GM11168 (cell line): Measurements from ENCODE around the gene ATXN7.

ENCODE experiments used
- in situ Hi-C: fragments of 300-500 bp; cut with MboI; formaldehyde crosslinking; loops from one replicate; pipeline ENCODE4 v1.12.0; 2022; ENCODE audit warnings: low sequenced_read_pairs; ENCODE audit not compliant: unreplicated experiment

Gene ATXN7

DNA sequence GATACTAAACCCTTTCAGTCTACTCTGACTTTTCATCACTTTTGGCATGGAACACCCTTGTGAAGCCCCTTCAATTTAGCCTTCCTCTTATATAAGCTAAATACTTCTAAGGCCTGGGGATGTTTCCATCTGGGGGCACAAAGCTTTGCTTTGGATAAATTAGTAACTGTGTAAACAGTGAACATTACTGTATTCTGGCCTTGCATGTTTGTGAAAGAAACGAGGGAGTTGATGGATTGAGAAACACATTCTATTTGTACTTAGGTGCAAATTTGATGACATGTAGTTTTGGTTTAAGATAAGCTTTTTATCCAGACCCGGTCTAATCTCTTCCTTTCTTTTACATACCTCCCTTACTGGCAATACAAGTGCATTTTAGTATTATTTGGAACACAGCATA, 139.9 kb downstream of the ATXN7 start:
- in situ Hi-C loops, result no loop called here

GRCh38 chr3:64008017-64008416, 144.3 kb downstream of the ATXN7 start:
- in situ Hi-C loops, result no loop called here

DNA sequence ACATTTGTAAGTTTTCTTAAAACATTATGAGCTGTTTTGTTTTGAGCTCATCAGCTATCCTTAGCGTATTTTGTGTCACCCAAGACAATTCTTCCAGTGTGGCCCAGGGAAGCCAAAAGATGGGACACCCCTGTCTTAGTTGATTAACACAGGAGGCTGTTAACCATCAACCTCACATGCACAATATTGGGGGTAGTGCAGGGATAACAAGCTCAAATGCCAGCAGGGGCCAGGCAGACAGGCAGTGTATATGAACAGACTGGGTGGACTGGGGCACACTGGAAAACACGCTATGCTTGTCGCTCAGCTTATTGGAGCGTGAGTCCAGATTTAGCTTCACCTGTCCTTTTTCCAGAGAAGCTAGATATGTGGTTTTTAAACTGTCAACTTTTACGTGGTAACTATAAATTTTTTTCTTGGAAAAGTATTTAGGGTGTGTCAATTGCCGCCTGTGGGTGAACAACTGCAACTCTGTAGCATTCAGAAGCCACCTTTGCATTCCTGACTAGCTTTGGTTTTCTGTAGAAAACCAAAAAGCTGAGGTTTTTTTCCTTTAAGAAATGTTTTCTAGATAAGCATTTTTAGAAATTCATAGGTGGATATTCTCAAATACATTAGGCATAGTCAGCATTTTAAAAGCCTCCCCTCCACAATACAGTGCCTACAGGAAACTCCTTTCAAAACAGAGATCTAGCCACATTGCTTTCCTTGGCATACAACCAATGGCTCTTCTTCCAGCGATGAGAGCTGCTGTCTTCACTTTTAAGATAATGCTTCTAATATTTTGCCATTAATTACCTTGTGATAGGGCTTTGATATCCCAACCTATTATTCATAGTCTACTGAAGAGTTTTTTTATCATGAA, 145.1 kb downstream of the ATXN7 start:
- in situ Hi-C loops, result no loop called here

DNA sequence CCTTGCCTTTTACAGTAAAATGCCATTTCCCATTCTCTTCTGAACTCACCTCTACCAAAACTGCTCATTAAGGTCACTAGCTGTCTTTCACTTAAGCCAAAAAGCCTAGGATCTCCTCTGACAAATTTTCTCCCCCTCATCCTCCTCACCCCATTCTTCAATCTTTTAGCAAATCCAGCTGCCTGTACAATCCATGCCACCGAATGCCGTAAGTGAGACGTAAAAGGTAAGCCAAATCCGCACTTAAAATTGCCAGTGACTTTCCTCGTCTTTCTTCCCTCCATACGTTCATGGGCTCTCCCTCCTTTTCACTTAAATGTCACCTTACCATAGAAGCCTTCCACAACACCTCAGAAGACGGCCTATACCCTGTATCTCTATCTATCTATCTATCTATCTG, 145.9 kb downstream of the ATXN7 start:
- in situ Hi-C loops, result no loop called here

DNA sequence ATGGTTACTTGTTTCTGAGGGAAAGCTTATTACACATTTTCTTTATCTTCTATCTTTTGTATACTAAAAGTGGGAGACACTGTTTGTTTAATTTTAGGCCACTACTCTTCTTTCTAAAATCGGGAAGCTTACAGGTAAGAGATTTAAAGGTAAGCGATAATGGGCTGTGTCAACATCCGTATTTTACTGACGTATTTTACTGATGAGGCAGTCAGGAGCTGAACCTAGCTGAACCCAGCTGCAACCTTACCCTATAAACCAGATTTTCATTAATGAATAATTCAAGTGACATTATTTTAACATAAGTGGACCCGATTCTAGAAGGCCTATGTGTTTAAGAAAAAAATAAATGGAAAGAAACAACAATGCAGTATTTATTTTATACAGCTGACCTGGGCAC, 146.5 kb downstream of the ATXN7 start:
- in situ Hi-C loops, result no loop called here

DNA sequence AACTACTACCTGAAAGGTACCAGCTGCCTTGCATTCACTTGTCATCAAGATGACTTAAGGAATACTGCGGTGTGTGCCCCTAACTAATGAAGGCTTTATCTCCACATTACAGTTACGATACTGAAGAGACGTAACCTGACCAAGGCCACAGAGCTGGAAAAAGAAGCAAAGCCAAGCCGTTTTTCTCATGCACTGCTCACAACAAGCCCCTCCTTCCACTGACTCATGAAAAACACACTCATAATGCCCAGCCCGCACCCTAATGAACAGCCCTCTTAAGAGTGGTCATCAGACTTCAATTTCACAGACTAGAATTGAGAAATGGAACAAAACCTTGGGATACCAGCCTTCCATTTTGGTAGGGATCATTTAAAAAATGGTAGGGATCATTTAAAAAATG, 148.0 kb downstream of the ATXN7 start:
- in situ Hi-C loops, result no loop called here

DNA sequence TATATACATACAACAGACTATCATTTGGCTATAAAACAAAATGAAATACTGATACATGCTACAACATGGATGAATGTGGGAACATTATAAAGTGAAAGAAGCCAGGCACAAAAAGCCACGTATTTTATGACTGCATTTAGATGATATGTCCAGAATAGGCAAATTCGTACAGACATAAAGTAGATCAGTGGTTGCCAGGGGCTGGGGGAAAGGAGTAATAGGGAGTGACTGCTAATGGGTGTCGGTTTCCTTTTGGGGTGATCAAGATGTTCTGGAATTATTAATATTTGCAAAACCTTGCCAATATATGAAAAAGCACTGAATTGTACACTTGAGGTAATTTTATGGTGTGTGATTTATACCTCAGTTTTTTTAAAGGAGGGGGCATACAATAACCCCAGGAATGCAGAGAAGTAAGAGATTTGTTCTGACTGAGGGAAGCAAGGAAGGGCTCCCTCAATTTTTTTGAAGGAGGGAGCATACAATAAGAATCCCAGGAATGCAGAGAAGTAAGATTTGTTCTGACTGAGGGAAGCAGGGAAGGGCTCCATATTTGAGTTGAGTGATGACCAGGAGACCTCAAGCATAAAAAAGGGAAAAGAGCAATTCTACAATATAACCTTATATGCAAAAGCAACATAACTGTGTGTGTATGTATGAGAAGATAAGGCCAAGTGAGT, 153.4 kb downstream of the ATXN7 start:
- in situ Hi-C loops, result no loop called here

GRCh38 chr3:64019271-64019670, 155.6 kb downstream of the ATXN7 start:
- in situ Hi-C loops, result no loop called here

DNA sequence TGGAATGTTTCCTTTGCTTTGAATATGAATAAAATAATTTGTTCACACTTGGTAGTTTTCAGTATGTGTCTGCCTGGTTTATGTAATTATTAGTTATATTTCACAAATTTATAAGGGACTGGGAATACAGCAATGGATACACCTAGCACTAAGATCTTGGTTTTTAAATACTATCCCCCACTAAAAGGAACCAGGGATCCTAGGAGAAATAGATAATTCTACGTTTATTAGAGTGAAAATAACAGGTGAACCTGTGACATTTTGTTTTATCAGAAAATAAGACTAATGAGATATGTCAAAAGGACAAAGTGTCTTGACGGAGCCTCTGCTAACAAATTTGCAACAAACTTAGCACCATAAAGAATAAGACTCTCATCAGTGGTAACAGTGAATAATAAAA, 156.2 kb downstream of the ATXN7 start:
- in situ Hi-C loops, result no loop called here

GRCh38 chr3:64021922-64022321, 158.3 kb downstream of the ATXN7 start:
- in situ Hi-C loops, result no loop called here

GRCh38 chr3:64022451-64023186, 159.0 kb downstream of the ATXN7 start:
- in situ Hi-C loops, result no loop called here

GRCh38 chr3:64023187-64023860, 159.7 kb downstream of the ATXN7 start, which contains the start of gene PSMD6:
TSS of gene PSMD6 (minus strand) at chr3:64023494. CDS start at chr3:64023419, 75 bp downstream.
- in situ Hi-C loops, result no loop called here

DNA sequence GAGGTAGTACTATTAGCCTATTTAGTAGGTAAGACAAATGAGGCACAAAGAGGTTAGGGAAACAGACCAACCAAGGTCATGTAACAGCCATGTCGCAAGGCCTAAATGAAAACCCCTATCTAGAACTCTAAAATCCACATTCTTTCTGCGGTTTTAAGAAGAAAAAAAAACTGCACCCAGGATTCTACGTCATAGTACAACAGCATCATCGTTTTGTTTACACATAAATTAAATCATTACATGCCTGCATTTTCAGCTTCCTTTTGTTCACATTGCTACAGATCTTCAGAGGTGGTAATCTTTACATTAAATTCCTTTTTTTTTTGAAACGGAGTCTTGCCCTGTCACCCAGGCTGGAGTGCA, 160.2 kb downstream of the ATXN7 start:
- in situ Hi-C loops, result no loop called here

DNA sequence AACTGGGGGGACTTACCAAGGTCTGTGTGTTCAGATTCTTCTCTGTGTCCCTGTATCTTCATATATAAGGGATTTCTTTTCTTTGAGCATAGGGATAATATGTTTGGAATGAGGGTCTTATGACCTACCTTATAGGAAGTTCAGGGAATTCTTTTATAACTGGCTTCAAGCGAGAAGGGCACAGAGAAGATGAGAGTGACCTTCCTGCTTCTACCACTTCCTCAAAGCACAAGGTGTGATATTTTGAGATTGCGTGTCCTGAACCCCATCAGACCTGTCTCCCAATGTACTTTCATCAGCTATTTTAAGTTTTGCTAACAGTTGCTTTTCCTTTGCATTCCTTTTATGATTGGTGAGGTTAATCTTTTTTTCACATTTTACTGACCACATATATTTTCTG, 162.7 kb downstream of the ATXN7 start:
- in situ Hi-C loops, result loop anchor here (25.0 kb wide), 1 partner anchor 361 kb away; no protein-coding TSS in a partner anchor

DNA sequence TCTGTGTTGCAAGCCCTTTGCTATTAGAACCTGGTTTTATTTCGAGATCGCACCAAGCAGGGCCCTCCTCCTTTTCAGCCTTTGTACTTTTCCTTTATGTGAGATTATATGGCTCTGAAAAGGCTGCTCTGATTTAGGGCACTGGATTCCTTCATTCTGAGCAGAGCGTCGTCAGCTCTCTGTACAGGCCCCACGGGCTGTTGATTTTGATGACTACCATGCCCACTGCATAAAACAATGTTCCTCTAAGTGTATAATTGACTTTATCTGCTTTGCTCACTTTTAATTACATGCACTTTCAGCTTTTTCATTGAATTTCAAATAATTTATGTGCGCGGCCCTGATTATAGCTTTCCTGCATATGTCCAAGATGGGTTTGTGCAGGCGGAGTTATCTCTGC, 164.0 kb downstream of the ATXN7 start:
- in situ Hi-C loops, result loop anchor here (25.0 kb wide), 1 partner anchor 360 kb away; no protein-coding TSS in a partner anchor

- in situ Hi-C loops, result loop anchor here (25.0 kb wide), 1 partner anchor 359 kb away; no protein-coding TSS in a partner anchor
Measured at GRCh38 chr3:64028754-64029153, 165.1 kb downstream of the ATXN7 start.

GRCh38 chr3:64029287-64029686, 165.6 kb downstream of the ATXN7 start:
- in situ Hi-C loops, result loop anchor here (25.0 kb wide), 1 partner anchor 358 kb away; no protein-coding TSS in a partner anchor

DNA sequence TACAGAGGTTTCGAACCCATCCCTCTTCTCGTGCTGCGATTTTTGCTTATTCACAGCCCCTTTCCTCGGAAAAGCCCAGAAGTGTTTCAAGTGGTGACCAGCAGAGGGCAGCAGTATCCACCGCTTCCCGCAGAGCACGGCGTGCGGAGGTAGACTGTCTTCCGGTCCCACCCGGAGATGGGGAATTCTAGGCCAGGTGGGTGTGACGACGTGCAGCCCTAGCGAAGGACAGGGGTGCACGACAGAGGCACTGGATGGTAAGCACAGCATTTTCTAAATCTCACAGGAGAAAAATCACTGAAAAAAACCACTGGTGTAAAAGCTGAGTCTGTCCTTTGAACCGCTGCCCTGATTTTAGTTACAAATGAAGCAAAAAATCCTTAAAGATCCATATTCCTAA, 167.1 kb downstream of the ATXN7 start:
- in situ Hi-C loops, result loop anchor here (10.0 to 25.0 kb wide), 2 partner anchors 357 to 464 kb away; no protein-coding TSS in a partner anchor

GRCh38 chr3:64031540-64032508, 168.2 kb downstream of the ATXN7 start:
- in situ Hi-C loops, result loop anchor here (10.0 to 25.0 kb wide), 2 partner anchors 355 to 463 kb away; no protein-coding TSS in a partner anchor
